DMS79 treated with DMSO at 0.1 percent for 48 hours (cell line): ENCODE measurements around the gene ITPK1.
A peak's percentile ranks its signal among the peaks of the same experiment; 100 is the strongest.

Experiments
- DNase-seq: peaks from one replicate; lab custom pipeline; 2025; lab: John Stamatoyannopoulos, UW

Gene ITPK1

DNA sequence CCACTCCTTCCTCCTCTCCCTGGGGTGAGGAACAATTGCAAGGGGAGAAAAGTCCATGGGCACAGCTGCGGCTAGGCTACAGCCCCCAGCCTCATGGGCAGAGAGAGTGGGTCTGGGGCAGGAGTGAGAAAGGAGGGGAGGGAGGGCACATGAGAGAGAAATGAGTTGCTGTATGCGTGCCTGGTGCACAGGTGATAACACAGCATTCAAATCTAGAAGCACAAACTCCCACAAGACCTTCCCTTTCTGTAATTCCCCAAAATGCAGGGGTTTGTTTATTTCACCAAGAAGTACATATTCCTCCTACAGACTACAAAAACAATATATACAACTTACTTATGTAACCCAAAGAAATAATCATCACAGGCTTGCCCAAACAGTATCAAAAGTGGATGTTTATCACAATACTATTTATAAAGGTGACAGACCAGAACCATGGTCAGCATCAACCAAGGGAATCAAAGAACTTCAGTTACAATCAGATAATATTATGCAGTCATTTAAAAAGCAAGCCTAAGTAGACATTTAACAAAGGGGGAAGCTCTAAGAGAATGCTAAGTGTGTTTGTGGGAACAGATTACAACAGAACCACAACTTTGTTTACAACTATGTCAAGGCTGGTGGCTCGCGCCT lies 54.2 kb downstream of the ITPK1 start:
- no peak for DNase-seq

DNA sequence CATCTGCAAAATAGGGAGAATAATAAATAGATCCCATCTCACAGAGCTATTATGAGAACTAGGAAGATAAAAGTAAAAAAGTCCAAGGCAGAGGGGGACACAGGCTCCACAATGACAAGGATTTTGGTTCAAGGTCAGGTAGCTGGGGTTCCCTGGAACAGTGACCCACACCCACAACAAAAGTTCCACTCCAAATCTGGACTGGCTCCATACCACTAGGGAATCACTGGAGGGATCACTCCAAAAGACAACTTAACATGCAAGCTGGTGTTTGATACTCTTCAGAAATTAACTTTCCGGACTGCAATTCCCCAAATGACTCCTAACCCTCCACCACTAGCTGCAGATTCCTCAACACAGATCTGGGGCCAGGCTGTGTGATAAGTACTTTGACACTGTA lies 54.9 kb downstream of the ITPK1 start:
- no peak for DNase-seq

GRCh38 chr14:93059917-93060545 lies 55.7 kb downstream of the ITPK1 start:
- no peak for DNase-seq

DNA sequence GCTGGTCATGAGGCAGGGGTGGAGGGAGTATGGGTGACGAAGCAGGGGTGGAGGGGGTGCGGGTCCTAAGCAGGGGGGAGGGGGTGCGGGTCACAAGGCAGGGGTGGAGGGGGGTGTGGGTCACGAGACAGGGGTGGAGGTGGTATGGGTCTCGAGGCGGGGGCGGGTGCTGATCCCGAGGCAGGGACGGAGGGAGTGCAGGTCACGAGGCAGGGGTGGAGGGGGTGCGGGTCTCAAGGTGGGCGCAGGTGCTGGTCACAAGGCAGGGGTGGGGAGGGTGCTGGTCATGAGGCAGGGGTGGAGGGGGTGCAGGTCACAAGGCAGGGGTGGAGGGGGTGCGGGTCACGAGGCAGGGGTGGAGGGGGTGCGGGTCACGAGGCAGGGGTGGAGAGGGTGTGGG lies 56.5 kb downstream of the ITPK1 start:
- DNase-seq: no peak

DNA sequence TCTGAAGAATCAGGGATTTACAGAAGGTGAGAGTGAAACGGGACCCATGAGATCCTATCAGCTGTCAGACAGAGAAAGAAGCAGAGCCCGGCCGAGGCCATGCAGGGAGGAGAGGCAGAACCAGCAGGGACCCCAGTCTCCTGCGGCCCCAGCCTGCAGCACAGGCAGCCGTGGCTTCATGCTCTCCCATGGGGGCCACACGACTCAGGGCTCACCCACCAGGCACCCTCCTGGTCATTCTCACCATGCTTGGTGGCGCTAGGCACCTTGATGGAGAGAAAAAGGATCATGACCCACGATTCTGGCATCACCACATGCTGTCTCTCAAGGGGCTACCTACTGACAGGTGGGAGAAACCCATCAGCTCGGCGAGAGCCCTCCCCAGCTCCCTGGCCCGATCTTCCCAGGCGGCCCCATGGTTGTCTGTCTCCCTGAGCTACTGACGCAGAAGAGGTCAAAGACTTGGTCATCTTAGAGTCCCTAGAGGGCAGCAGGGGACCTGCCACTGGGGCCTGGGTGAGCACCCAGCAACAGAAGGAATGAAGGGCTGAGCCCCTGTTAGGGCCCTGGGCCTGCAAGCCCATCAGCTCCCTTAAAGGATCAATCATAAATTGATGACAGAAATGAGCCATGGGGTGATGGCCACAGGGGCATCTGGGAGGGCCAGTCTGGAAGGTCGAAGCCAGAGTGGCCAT lies 58.0 kb downstream of the ITPK1 start:
- no peak for DNase-seq

- no peak for DNase-seq
Observed at GRCh38 chr14:93056840-93057585, 58.7 kb downstream of the ITPK1 start.

GRCh38 chr14:93056166-93056839 lies 59.4 kb downstream of the ITPK1 start:
- no peak for DNase-seq

- DNase-seq: no peak
Observed at GRCh38 chr14:93055651-93056115, 60.0 kb downstream of the ITPK1 start.

DNA sequence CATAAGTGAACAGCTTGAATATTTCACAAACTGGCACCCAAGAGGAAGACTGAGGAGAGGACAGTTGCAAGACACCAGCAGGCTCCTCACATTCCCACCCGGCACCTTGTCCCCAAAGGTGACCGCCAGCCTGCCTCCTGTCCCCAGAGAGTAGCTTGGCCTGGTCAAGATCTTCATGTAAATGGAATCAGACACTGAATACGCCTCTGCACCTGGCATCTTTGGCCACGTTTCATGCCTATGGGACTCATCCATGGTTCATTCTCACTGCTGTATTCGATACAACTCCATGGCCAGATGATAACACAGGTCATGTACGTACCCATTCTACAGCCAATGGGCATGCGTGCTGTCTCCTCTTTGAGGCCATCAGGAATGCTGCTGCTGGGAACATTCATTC lies 60.8 kb downstream of the ITPK1 start:
- DNase-seq: no peak

DNA sequence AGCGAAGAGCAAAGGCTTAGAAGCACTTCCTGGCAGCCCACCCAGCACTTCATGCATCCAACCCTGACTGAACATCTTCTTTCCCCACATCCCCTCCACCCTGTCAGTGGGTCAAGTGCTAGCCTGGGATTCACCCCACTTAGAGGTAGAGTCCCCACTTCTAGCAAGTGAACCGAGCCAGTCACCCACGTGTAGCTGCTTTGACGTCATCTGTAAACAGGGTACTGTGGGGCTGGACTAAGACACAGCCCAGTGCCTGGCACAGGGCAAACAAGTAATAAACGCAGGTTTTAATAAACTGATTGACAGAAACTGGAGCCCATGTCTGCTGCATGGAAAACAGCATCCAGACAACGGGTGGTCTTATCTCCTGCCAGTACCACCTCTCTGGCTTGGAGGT lies 61.7 kb downstream of the ITPK1 start:
- no peak for DNase-seq

DNA sequence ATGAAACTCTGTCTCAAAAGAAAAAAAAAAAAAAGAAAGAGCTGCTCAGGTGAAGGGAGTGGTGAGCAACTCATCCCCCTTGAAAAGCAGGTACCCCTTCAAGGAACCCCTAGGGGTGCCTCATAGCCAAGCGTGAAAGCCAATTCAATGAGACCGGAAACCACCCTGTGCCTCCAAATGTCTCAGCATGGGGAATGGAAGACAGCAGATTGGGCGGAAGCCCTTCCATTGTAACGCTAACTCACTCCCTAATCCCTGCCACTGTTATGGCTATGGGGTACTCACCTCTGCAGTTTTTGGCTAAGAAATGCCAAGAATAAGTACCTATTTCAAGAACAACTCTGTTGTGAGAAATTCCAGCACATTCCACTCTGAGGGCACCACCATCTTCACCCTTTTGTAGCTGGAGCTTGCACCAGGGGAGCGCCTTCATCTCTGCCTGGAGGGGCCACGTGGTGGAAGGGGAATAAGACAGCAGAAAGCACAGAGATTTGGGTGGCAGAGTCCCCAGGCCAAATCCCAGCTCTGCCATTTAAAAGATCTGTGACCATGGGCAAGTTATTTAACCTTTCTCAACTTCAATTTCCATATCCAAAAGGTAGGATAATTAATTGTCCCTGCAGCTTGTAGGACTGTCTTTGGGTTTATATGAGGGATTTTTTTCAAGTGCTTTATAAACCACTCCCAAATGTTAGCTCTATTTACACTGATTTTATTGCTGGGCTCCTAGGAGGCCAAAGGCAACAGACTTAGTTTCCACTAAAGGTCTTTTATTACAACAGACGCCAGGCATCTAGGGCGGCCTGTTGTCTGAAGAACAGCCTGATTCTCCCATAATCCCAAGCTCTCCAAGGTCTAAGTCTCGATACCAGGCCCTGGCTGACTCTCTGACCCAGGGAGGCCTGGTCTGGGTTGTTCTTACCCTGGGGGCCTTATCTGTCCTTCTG lies 63.9 kb downstream of the ITPK1 start:
- no peak for DNase-seq

- no peak for DNase-seq
Observed at GRCh38 chr14:93050761-93051160, 65.0 kb downstream of the ITPK1 start.

GRCh38 chr14:93049867-93050331 lies 65.8 kb downstream of the ITPK1 start:
- peak; percentile 28 for DNase-seq

DNA sequence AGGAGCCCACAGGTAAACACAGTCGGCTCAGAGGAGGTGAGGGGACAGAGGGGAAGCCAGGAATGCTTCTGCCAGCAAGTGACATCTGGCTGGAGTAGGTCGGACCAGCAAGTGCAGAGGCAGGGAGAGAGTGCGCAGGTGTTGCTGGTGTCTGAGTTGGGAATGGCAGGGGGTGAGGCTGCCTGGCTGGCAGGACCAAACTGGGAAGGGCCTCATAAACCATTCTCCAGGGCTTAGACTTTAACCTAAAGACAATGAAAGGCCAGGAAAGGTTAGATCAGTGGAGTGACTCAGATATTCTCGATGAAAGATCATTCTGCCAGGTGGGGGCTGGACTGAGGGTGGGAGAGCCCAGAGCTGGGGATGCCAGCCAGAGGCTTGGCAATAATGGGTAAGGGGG lies 66.4 kb downstream of the ITPK1 start:
- DNase-seq: peak; percentile 61

DNA sequence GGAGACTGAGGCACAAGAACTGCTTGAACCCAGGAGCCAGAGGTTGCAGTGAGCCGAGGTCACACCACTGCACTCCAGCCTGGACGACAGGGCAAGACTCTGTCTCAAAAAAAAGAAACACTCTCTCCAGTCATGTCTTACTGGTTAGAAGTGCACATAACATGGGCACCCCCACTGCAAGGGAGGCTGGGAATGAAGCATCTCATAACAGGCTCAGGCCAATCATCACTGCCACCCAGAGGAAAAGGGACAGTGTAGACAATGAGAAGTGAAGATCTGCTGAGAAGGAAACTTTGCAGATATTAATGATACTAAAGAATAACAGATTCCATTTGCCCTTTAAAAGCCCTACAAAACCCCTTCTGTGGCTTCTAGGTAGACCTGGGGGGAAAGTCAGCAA lies 66.9 kb downstream of the ITPK1 start:
- peak; percentile 38 for DNase-seq

- no peak for DNase-seq
Observed at GRCh38 chr14:93047661-93048060, 68.1 kb downstream of the ITPK1 start.

DNA sequence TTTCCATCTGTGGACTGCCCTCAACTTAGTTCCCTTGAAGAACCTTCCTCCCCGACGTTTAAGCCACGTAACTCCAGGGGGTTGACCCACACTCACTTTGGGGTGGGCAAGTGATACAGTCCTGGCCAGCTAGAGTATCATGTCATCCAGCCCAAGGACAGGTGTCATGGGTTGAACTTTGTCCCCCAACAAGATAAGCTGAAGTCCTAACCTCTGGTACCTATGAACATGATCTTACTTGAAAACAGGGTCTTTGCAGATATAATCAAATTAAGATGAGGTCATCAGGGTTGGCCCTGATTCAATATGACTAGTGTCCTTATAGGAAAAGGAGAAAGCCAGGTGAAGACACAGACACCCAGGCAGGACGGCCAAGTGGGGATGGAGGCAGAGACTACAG lies 68.6 kb downstream of the ITPK1 start:
- DNase-seq: no peak

DNA sequence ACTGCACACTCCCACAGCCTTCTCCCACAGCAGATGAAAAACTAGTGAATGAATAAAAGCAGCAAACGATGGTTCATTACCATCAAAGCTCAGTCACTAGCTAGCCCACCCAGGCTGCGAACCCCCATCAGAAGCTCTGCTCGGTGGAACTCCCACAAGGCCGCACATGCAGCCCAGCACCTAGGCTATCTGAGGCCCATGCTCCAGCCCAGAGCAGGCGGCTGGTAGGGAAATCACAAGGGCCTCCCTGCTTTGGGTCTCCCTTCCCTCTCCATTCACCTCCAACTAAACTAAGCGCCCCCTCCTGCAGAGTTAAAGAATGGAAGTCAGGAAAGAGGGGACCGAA lies 69.0 kb downstream of the ITPK1 start:
- DNase-seq: no peak

GRCh38 chr14:93045965-93046704 lies 69.6 kb downstream of the ITPK1 start:
- no peak for DNase-seq

- DNase-seq: peak; percentile 45
Observed at GRCh38 chr14:93045211-93045674, 70.5 kb downstream of the ITPK1 start.
